COR-L47 (cell line): ENCODE data around the gene CMSS1.

ENCODE experiments used
- DNase-seq: peaks from one replicate; lab custom pipeline; 2025; lab: John Stamatoyannopoulos, UW

Gene CMSS1

DNA sequence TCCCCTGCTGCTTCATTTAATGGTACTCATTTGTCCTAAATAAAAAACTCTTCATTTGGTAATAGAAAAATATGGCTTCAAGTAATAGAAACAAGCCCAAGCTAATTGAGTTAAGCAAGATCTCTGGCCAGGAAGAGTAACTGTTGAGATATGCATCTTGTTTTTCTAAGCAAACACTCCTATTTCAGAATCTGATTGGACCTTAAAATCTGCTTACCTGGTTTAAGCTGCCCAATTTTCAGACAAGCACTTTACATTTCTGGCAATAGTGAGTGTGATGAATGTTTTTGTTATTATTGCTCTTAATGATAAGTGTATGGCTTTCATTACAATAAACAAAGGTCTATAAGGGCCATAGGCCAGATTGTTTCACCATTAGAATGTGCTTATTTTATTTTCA is 86.2 kb downstream of the CMSS1 start:
- no peak for DNase-seq

- no peak for DNase-seq
These were observed 90.4 kb downstream of the CMSS1 start for GRCh38 chr3:99907959-99908544.

GRCh38 chr3:99909714-99910495 is 92.2 kb downstream of the CMSS1 start:
- DNase-seq: no peak

DNA sequence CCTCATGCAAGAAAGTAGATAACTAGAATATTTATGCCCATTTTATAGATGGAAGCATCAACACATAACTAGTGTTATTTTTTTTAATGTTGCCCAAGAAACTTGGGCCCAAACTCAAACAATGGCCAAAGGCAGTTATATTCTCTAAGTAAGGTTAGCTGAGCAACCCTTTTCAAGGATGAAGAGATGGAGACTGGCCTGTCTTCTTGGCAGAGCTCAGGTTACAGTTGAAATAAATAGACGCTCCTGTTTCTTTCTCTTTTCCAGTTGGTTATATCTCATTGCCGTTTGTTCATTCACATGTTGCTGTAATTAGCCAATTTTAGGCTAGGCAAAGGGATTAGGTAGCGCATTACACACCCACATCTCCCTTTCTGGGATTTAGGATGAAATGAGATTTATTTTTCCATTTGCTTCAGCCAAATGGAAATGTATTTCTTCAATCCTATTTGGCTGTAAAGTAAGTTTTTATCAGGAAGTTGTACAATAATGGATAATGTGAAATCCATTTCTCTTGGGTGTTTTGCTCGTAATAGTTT is 93.2 kb downstream of the CMSS1 start:
- no peak for DNase-seq

DNA sequence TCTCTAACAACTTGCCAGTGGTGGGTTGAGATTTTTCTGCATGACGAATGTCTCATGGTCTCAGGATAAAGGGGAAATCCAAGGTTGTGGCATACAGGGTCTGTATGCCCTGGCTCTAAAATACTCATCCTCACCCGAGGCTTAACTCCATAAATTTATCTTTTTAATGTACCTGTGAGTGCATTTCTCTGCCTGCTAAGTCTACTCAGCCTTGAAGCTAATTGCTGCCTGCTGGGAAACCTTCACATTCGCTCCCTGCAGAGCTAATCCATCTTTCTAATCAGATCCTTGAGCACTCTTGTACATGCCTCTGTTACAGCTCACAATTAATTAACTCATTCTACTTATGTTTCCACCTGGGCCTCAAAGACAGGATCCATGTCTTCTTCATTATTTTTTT is 93.8 kb downstream of the CMSS1 start:
- no peak for DNase-seq

- DNase-seq: no peak
These were observed 98.3 kb downstream of the CMSS1 start for GRCh38 chr3:99915906-99916432.

DNA sequence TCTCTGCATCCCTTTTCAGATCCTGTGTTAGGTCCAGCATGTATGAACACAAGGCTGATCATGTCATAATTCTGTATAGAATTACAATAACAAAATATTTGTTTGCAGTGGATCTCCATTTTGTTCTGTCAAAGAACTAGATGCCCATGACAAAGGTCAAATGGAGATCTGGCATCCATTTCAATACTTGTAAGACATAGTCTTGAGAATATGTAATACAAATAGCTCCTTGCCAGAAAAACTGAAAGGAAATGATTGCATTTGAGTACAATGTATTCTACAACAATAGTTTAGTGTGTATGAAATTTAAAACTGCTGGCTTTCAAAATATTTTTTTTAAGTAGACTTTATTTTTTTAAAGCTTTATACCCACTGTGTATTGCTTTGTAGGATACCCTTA is 101.1 kb downstream of the CMSS1 start:
- DNase-seq: no peak

GRCh38 chr3:99919694-99920093 is 102.0 kb downstream of the CMSS1 start:
- no peak for DNase-seq

DNA sequence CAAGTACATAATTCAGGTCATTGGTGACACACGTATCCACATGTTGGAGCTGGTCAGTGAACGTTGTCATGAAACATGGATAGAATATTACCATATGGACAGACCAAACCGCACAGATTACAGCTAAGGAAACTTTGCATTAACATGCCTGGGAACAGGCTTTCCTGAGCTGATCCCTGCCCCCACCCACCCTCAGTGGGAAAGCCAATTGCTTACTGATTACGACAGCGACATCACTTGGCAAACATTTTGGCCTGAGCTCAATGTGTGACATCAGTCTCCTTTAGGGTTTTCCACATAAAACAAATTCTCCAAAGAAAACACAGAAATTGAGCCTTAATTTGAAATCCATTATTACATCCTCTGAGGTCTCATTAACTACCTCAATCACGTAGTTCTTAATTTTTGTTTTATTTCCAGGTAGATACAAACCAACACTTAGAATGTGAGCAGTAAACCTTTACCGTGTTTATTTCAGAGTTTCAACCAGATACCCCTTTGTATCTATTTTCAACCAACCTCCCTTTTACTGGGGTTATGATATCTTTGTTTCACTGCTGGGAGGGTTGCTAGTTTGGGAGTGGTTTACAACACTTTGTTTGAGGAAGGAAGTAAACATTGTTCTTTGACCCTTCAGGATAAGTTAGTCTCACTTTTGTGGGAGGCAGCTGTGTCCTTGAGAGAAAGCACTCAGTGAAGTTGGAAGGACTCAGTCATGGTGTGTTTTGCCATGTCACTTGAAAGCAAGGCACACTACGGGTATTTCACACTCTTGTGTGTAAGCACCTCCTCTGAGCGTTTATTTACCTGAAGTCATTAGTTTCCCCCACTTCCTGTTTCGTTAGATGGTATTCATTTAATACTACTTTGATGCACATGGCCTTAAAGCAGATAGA is 103.1 kb downstream of the CMSS1 start:
- no peak for DNase-seq

- no peak for DNase-seq
These were observed 103.7 kb downstream of the CMSS1 start for GRCh38 chr3:99921377-99921695.

GRCh38 chr3:99921986-99922385 is 104.3 kb downstream of the CMSS1 start:
- DNase-seq: no peak

DNA sequence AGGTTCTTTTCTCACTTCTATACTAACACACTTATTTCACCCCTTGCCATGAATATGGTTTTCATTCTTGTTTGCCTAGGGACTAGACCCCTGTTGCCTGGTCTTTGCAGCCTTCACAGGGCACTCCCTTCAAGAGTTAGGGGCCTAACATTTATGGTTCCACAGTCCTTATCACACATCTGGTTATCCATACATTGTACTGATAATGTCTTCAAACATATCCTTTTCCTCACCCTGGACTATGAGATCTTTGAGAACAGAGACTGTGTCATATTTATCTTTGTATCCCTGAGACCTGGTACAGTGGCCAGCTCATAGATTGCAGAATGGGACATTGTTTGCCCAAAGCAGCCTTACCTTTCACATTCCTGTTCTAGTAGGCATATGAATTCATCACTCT is 106.2 kb downstream of the CMSS1 start:
- DNase-seq: no peak

DNA sequence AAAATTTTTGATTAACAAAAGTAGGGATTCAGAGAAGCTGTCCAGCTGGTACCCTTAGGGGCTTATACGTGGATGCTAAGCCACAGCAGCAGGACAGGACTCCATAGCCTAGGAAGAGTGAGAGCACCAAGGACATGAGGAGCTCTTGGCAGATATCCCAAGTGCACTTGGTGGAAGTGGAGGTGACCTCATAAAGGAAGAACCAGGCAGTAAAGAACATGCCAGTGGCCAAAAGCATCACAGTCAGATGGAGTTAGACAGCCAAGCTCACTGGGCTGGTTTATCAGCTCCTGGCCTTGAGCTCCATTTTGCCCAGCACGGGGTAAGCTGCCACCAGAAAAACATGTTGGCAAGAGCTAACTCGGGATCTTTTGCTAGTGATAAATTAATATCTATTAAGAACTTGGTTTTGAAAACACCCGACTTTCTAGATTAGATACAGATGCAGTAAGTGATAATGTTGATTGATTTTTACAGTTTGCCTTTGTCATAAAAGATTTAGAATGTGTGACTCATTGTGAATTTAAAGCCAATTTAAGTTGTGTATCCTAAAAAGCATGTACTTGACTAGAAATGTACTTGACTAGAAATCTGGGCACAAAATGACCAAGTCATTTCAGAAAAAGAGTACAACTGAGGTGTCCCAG is 108.0 kb downstream of the CMSS1 start:
- no peak for DNase-seq

DNA sequence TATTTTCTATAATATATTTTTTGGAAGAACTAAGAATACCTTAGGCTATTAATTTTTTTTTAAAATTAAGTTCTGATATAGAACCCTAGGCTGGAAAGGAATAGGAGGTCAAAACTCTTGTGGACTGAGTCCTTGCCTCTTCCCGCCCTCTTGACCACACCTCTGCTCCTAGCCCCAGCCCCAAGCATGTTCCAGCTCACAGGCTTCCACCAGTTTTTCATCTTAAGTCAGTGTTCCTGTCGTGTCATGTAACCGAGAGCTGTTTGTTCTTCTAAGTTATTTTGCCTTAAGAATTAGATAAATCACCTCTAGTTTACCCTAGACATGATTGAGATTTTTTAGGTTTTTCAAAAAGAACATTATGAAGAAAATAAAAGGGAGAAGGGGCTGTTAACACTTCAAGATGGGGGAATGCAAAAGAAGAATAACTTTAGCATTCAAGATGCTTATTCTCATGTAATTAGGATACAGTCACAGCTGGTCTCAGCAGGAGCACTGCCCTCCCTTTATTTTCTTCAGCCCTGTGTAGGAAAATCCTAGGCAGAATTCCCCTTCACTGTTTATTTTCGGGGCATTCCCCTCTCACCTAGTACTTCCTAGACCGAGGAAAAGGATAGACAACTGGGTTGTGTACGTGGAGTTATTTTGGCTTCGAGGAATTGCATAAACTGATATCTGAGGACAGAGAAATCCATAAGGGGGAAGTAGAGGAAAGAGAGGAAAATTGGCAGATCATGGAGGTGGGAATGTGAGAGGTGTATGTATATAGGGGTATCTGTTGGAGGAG is 110.2 kb downstream of the CMSS1 start:
- no peak for DNase-seq

DNA sequence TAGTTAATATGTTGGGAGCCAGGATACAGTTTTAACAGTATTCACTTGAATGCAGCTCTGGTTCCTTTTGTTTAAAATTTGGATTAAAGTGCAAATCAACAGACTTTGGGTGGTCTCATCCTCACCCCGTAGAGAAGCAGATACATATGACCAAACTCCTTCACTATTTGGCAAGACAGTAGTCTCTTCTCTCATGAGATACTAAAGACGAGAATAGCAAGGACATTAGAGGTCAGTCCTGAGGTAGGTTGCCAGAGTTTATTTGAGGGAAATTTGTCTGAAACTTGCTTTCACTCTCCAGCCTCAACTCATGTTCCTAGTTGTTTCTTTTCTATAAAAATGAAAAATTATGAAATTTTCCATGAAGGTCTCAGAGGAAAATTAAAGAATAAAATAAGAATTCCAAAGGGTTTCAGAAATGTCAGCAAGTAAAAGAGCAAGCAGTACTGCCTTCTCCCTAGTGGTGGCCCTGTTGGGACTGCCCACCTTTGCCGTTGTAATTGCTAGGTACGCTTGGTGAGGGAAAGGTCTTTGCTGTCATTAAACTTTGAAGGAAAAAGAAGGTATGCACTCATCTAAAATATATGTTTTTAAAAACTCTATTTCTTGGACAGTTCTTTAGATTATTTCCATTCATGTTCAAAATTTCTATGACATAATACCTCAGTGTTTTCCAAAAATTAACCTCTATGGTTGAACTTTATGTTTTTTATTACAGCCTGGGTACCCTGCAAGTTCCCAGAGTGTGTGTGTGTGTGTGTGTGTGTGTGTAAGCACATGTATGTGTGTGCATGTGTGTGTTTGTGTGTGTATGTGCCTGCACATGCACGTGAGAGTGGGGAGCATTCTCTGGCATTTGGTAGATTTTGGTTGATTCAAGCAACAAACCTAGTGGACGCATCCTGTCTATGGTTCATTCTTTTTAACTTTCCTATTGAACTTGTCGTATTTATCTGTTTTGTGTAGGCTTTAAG is 111.4 kb downstream of the CMSS1 start:
- DNase-seq: no peak

DNA sequence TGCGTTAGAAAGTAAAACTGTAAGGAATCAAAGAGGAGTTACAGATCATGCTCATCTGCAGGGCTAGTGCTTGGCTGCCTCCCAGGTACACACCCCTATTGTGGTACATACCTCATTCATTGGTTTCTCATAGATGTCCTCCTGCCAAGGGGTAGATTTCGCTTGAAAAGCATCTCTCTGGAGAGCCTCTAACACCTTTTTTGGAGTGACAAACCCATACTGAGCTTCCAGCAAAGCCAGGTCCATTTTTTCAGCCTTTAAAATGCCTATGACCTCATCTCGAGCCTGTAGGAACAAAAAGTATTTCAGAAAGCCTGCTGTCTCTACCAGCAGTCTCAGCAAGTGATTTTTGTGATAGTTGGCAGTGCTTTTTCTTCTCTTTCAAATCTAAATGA is 112.1 kb downstream of the CMSS1 start:
- no peak for DNase-seq

- no peak for DNase-seq
These were observed 113.4 kb downstream of the CMSS1 start for GRCh38 chr3:99931059-99931458.

DNA sequence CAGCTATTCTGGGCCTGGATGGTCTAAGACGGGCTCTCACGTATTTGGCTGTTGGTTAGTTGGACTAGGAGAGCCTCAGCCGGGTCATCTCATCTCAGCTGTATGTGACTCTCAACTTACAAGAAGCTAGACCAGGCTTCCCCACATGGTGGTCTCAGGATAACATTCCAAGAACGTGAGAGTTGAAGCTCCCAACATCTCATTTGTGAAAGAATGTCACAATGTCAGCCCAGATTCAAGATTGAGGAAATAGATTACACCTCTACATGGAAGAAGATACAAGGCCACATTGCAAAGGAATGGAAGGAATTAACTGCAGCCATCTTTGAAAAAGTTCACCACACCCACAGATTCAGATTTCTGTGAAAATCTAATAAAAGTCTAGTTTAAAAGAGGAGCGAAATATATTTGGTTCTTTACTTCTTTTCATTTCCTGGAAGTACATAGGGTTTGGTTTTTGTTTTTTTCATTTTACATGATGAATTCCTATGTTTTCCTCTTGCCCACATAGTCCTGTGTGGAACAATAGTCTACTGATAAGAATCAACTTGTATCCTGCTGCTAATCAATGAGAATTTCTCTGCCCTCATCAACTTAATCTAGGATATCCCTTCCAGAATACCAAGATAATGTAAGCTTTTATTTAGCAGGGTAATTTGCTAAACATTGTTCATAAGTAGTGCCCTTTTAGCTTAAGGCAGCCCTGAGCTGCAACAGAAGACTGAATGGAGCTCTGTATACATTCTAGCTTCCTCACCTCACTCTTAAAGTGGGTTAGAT is 116.5 kb downstream of the CMSS1 start:
- DNase-seq: no peak
